HepG2 (cell line): ENCODE measurements around the gene VAMP2. TPM values are rescaled to one million over a fixed set of nuclear protein-coding genes. Genes with fewer than 3 reads are reported as not detected.
A peak's percentile ranks its signal among the peaks of the same experiment; 100 is the strongest.

ENCODE experiments used
- CCDC6 ChIP-seq: sonication (generic); formaldehyde crosslinking; IDR thresholded peaks from 2 replicates; pipeline ENCODE4 v1.8.1; 2022; ENCODE audit warnings: mild to moderate bottlenecking, missing genetic modification reagents, moderate library complexity
- ERF ChIP-seq: IDR thresholded peaks from 2 replicates; pipeline ENCODE4 v1.6.1; 2018; ENCODE audit warnings: missing biosample characterization, missing genetic modification reagents
- FLYWCH1 ChIP-seq: sonication (generic); formaldehyde crosslinking; IDR thresholded peaks from 2 replicates; pipeline ENCODE4 v1.8.1; 2023; ENCODE audit warnings: mild to moderate bottlenecking, missing genetic modification reagents
- GATAD1 ChIP-seq: IDR thresholded peaks from 2 replicates; pipeline ENCODE4 v1.6.1; 2016; ENCODE audit warnings: missing genetic modification reagents, missing compliant biosample characterization
- GZF1 ChIP-seq: sonication (generic); formaldehyde crosslinking; IDR thresholded peaks from 2 replicates; pipeline ENCODE4 v1.5.1; 2020; ENCODE audit warnings: mild to moderate bottlenecking, missing genetic modification reagents
- JDP2 ChIP-seq: sonication (generic); formaldehyde crosslinking; IDR thresholded peaks from 2 replicates; pipeline ENCODE4 v1.8.1; 2022; ENCODE audit warnings: missing genetic modification reagents, borderline replicate concordance
- KAT7 ChIP-seq: IDR thresholded peaks from 2 replicates; pipeline ENCODE4 v1.6.1; 2018; ENCODE audit warnings: borderline replicate concordance, missing compliant biosample characterization
- NFIC ChIP-seq: IDR thresholded peaks from 2 replicates; pipeline ENCODE4 v1.6.1; 2012; ENCODE audit warnings: mild to moderate bottlenecking, low read length, inconsistent platforms
- NR2F1 ChIP-seq, 2 experiments: fragments of 450-650 bp in 1 of 2; formaldehyde crosslinking in 1 of 2; IDR thresholded peaks; 2 replicates each; pipeline versions ENCODE4 v1.5.0 to v1.6.1; 2016 to 2020; ENCODE audit warnings: mild to moderate bottlenecking in 1 of 2, missing compliant biosample characterization in 1 of 2, missing genetic modification reagents in 1 of 2, moderate library complexity in 1 of 2
- PAWR ChIP-seq: sonication (generic); formaldehyde crosslinking; IDR thresholded peaks from 2 replicates; pipeline ENCODE4 v1.4.0; 2020; ENCODE audit warnings: missing genetic modification reagents, mild to moderate bottlenecking, borderline replicate concordance
- RBFOX2 ChIP-seq: fragments of 200-400 bp; formaldehyde crosslinking; IDR thresholded peaks from 2 replicates; pipeline ENCODE4 v1.6.1; 2017; ENCODE audit warnings: low read depth, mild to moderate bottlenecking, low read length
- RORA ChIP-seq: sonication (generic); formaldehyde crosslinking; IDR thresholded peaks from 2 replicates; pipeline ENCODE4 v1.5.0; 2020; ENCODE audit warnings: mild to moderate bottlenecking, missing genetic modification reagents, moderate library complexity
- SALL1 ChIP-seq: sonication (generic); formaldehyde crosslinking; IDR thresholded peaks from 2 replicates; pipeline ENCODE4 v1.8.0; 2022; ENCODE audit warnings: mild to moderate bottlenecking, missing genetic modification reagents
- SETDB1 ChIP-seq: sonication (generic); formaldehyde crosslinking; IDR thresholded peaks from 2 replicates; pipeline ENCODE4 v1.5.1; 2020; ENCODE audit warnings: missing genetic modification reagents, mild to moderate bottlenecking, borderline replicate concordance
- SMARCC2 ChIP-seq: fragments of 450-650 bp; IDR thresholded peaks from 2 replicates; pipeline ENCODE4 v1.6.1; 2017; ENCODE audit warnings: antibody characterized with exemption, mild to moderate bottlenecking
- TARDBP ChIP-seq: sonication (generic); formaldehyde crosslinking; IDR thresholded peaks from 2 replicates; pipeline ENCODE4 v1.8.0; 2022; ENCODE audit warnings: mild to moderate bottlenecking, missing genetic modification reagents
- UBTF ChIP-seq: sonication (generic); formaldehyde crosslinking; IDR thresholded peaks from 2 replicates; pipeline ENCODE4 v1.4.0; 2020; ENCODE audit warnings: mild to moderate bottlenecking, missing genetic modification reagents
- ZBTB3 ChIP-seq: sonication (generic); formaldehyde crosslinking; IDR thresholded peaks from 2 replicates; pipeline ENCODE4 v1.4.0; 2020; ENCODE audit warnings: low read depth, mild to moderate bottlenecking, moderate library complexity, missing genetic modification reagents, borderline replicate concordance
- ZFX ChIP-seq: sonication (generic); formaldehyde crosslinking; IDR thresholded peaks from 2 replicates; pipeline ENCODE4 v1.4.0; 2020; ENCODE audit warnings: mild to moderate bottlenecking, low read depth, missing genetic modification reagents, moderate library complexity
- ZNF17 ChIP-seq: sonication (generic); formaldehyde crosslinking; IDR thresholded peaks from 2 replicates; pipeline ENCODE4 v1.5.0; 2020; ENCODE audit warnings: mild to moderate bottlenecking, missing genetic modification reagents
- ZNF331 ChIP-seq: sonication (generic); formaldehyde crosslinking; IDR thresholded peaks from 2 replicates; pipeline ENCODE4 v1.4.0; 2020; ENCODE audit warnings: missing genetic modification reagents
- ZNF7 ChIP-seq: IDR thresholded peaks from 2 replicates; pipeline ENCODE4 v1.6.1; 2016; ENCODE audit warnings: missing biosample characterization, missing genetic modification reagents
- ZNF713 ChIP-seq: sonication (generic); formaldehyde crosslinking; IDR thresholded peaks from 2 replicates; pipeline ENCODE4 v1.4.0; 2020; ENCODE audit warnings: mild to moderate bottlenecking, missing genetic modification reagents
- ZNF790 ChIP-seq: sonication (generic); formaldehyde crosslinking; IDR thresholded peaks from 2 replicates; pipeline ENCODE4 v1.8.0; 2022; ENCODE audit warnings: missing genetic modification reagents, mild to moderate bottlenecking, borderline replicate concordance
- ZSCAN20 ChIP-seq: sonication (generic); formaldehyde crosslinking; IDR thresholded peaks from 2 replicates; pipeline ENCODE4 v1.4.0; 2020; ENCODE audit warnings: missing genetic modification reagents, mild to moderate bottlenecking, borderline replicate concordance
- polyA plus RNA-seq, 8 experiments: library from polyadenylated mRNA; depleted of rRNA in 3 of 8; stranded (reverse) in 7 of 8; unstranded in 1 of 8; fragments of >200 nt; fragmentation: Illumina TruSeq in 4 of 8; extraction: Trizol in 4 of 8; gene quantifications; 2 replicates each; pipeline versions ENCODE4 v1.2.1 to v1.2.3, GENCODE V29; 2011 to 2016; ENCODE audit warnings: low read depth in 4 of 8, missing spikeins in 1 of 8, mixed read lengths in 1 of 8; ENCODE audit not compliant: insufficient read depth in 1 of 8
- total RNA-seq, 5 experiments: library from RNA; depleted of rRNA; stranded (reverse); fragments of >200 nt; fragmentation: Illumina TruSeq; extraction: Trizol; gene quantifications; 2 replicates each; pipeline ENCODE4 v1.2.3, GENCODE V29; 2016; ENCODE audit warnings: low read depth in 1 of 5
- TF ChIP-seq, protein P1 (sequence below): sonication (generic); formaldehyde crosslinking; IDR thresholded peaks from 2 replicates; pipeline ENCODE4 v1.9.0; 2021; ENCODE audit warnings: missing genetic modification reagents, mild to moderate bottlenecking, borderline replicate concordance
- TF ChIP-seq, protein P2 (sequence below): sonication (generic); formaldehyde crosslinking; IDR thresholded peaks from 2 replicates; pipeline ENCODE4 v1.5.0; 2020; ENCODE audit warnings: mild to moderate bottlenecking, missing genetic modification reagents

Gene VAMP2
- total and polyA plus RNA-seq, 2 of the 13 experiments (the other 11 are each of a cell fraction or from before 2014, with no cell fraction given): 3.9 to 17.2 TPM

- peak; percentile 36; the same call in 1 of the 2 replicates for TF ChIP-seq ZFX (CRISPR knock-in tag)
- TF ChIP-seq FLYWCH1 (CRISPR knock-in tag): no peak
- TF ChIP-seq TARDBP (CRISPR knock-in tag): no peak
- no peak for TF ChIP-seq GZF1 (CRISPR knock-in tag)
- peak; percentile 50; the same call in 1 of the 2 replicates for TF ChIP-seq UBTF (CRISPR knock-in tag)
- TF ChIP-seq PAWR (CRISPR knock-in tag): no peak
- TF ChIP-seq ZNF17 (CRISPR knock-in tag): no peak
- no peak for TF ChIP-seq RORA (CRISPR knock-in tag)
- no peak for TF ChIP-seq ZBTB3
- TF ChIP-seq GATAD1 (CRISPR knock-in tag): 0 out of 2 replicates have a peak, but pooled peaks have one; percentile 29
- TF ChIP-seq ZNF790 (CRISPR knock-in tag): no peak
- TF ChIP-seq, protein P1, sequence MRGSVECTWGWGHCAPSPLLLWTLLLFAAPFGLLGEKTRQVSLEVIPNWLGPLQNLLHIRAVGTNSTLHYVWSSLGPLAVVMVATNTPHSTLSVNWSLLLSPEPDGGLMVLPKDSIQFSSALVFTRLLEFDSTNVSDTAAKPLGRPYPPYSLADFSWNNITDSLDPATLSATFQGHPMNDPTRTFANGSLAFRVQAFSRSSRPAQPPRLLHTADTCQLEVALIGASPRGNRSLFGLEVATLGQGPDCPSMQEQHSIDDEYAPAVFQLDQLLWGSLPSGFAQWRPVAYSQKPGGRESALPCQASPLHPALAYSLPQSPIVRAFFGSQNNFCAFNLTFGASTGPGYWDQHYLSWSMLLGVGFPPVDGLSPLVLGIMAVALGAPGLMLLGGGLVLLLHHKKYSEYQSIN (CRISPR knock-in tag): no peak
- TF ChIP-seq ERF: peak; percentile 40; the same call in 1 of the 2 replicates
- TF ChIP-seq JDP2 (CRISPR knock-in tag): no peak
- no peak for TF ChIP-seq ZNF331 (CRISPR knock-in tag)
- peak; percentile 67 for TF ChIP-seq RBFOX2
- no peak for TF ChIP-seq SMARCC2
- TF ChIP-seq, protein P2, sequence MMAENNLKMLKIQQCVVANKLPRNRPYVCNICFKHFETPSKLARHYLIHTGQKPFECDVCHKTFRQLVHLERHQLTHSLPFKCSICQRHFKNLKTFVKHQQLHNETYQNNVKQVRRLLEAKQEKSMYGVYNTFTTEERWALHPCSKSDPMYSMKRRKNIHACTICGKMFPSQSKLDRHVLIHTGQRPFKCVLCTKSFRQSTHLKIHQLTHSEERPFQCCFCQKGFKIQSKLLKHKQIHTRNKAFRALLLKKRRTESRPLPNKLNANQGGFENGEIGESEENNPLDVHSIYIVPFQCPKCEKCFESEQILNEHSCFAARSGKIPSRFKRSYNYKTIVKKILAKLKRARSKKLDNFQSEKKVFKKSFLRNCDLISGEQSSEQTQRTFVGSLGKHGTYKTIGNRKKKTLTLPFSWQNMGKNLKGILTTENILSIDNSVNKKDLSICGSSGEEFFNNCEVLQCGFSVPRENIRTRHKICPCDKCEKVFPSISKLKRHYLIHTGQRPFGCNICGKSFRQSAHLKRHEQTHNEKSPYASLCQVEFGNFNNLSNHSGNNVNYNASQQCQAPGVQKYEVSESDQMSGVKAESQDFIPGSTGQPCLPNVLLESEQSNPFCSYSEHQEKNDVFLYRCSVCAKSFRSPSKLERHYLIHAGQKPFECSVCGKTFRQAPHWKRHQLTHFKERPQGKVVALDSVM (CRISPR knock-in tag): peak; percentile 40; the same call in 1 of the 2 replicates
- no peak for TF ChIP-seq CCDC6 (CRISPR knock-in tag)
- 0 out of 2 replicates have a peak, but pooled peaks have one; percentile 20 for TF ChIP-seq ZNF7 (CRISPR knock-in tag)
- no peak for TF ChIP-seq KAT7 (CRISPR knock-in tag)
- TF ChIP-seq ZNF713 (CRISPR knock-in tag): no peak
- peak in 1 of 2 experiments; percentile 75; a peak in 2 of 4 replicates for TF ChIP-seq NR2F1 (CRISPR knock-in tag; IDR thresholded peaks at IDR 0.05)
- peak; percentile 70 for TF ChIP-seq SALL1 (CRISPR knock-in tag)
- TF ChIP-seq ZSCAN20 (CRISPR knock-in tag): no peak
- TF ChIP-seq SETDB1 (CRISPR knock-in tag): no peak
- no peak for TF ChIP-seq NFIC
These were observed 10.5 kb downstream of the VAMP2 start, which contains the start of gene PER1 (continued) for GRCh38 chr17:8152112-8152775.
